Measurements from ENCODE around the gene PRR13. TPM values are rescaled to one million over a fixed set of nuclear protein-coding genes. Genes with fewer than 3 reads are reported as not detected.

Gene PRR13
- total and polyA plus RNA-seq, 4 donors: 59.0 to 336 (median 168) TPM

GRCh38 chr12:53402871-53403270 is 38.7 kb upstream of the PRR13 start:
- ATAC-seq (ENCODE audit: insufficient read depth, low FRiP score) (no peak), DNase-seq (no peak)
- H3K36me3 ChIP-seq (ENCODE audit: control insufficient read depth in 4 of 4, insufficient read depth in 4 of 4, low read length in 4 of 4): peaks cover 0 to 6% (median 3%) of the 10 kb centered on the region in 4 donors
- H3K4me3 ChIP-seq: no peak overlapping the region
- TF ChIP-seq, protein P1, sequence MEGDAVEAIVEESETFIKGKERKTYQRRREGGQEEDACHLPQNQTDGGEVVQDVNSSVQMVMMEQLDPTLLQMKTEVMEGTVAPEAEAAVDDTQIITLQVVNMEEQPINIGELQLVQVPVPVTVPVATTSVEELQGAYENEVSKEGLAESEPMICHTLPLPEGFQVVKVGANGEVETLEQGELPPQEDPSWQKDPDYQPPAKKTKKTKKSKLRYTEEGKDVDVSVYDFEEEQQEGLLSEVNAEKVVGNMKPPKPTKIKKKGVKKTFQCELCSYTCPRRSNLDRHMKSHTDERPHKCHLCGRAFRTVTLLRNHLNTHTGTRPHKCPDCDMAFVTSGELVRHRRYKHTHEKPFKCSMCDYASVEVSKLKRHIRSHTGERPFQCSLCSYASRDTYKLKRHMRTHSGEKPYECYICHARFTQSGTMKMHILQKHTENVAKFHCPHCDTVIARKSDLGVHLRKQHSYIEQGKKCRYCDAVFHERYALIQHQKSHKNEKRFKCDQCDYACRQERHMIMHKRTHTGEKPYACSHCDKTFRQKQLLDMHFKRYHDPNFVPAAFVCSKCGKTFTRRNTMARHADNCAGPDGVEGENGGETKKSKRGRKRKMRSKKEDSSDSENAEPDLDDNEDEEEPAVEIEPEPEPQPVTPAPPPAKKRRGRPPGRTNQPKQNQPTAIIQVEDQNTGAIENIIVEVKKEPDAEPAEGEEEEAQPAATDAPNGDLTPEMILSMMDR (IDR thresholded peaks at IDR 0.05; ENCODE audit: control extremely low read depth, extremely low read depth): no peak
- H3K4me1 ChIP-seq (ENCODE audit: control insufficient read depth in 5 of 5, insufficient read depth in 5 of 5, low read length in 5 of 5): no peaks in the 10 kb centered on the region
- H3K27me3 ChIP-seq (ENCODE audit: control insufficient read depth in 3 of 3, insufficient read depth in 3 of 3, low read length in 2 of 3): no peaks in the 10 kb centered on the region
- WGBS, 2 donors: 83 to 84% methylated on average over 7 of the region's 7 CpGs
- H3K9ac ChIP-seq (ENCODE audit: insufficient read depth in 1 of 2, low read length in 2 of 2): no peak overlapping the region
- H3K27ac ChIP-seq (ENCODE audit: low read depth in 1 of 2, low read length in 1 of 2): no peak overlapping the region
- H3K9me3 ChIP-seq (ENCODE audit: control insufficient read depth in 4 of 4, insufficient read depth in 3 of 4, low read length in 3 of 4): no peaks in the 10 kb centered on the region

GRCh38 chr12:53410951-53411350 is 30.6 kb upstream of the PRR13 start:
- H3K9me3 ChIP-seq (ENCODE audit: control insufficient read depth in 4 of 4, insufficient read depth in 3 of 4, low read length in 3 of 4): no peaks in the 10 kb centered on the region
- DNase-seq (no peak), ATAC-seq (ENCODE audit: insufficient read depth, low FRiP score) (no peak)
- no peaks in the 10 kb centered on the region for H3K27me3 ChIP-seq (ENCODE audit: control insufficient read depth in 3 of 3, insufficient read depth in 3 of 3, low read length in 2 of 3)
- H3K36me3 ChIP-seq (ENCODE audit: control insufficient read depth in 4 of 4, insufficient read depth in 4 of 4, low read length in 4 of 4): peaks cover 11 to 35% (median 29%) of the 10 kb centered on the region in 4 donors
- no peak overlapping the region for H3K27ac ChIP-seq (ENCODE audit: low read depth in 1 of 2, low read length in 1 of 2)
- H3K4me3 ChIP-seq: no peak overlapping the region
- TF ChIP-seq, protein P1 (IDR thresholded peaks at IDR 0.05; ENCODE audit: control extremely low read depth, extremely low read depth): no peak
- H3K9ac ChIP-seq (ENCODE audit: insufficient read depth in 1 of 2, low read length in 2 of 2): no peak overlapping the region
- peaks cover 0 to 21% (median 6%) of the 10 kb centered on the region in 5 donors for H3K4me1 ChIP-seq (ENCODE audit: control insufficient read depth in 5 of 5, insufficient read depth in 5 of 5, low read length in 5 of 5)
- 97% methylated on average over 5 of the region's 5 CpGs for WGBS, 2 donors

GRCh38 chr12:53413485-53414204 is 27.9 kb upstream of the PRR13 start:
- no peak overlapping the region for H3K27ac ChIP-seq (ENCODE audit: low read depth in 1 of 2, low read length in 1 of 2)
- no peak overlapping the region for H3K9ac ChIP-seq (ENCODE audit: insufficient read depth in 1 of 2, low read length in 2 of 2)
- WGBS, 2 donors: 66 to 86% methylated on average over 3 of the region's 3 CpGs
- H3K4me1 ChIP-seq (ENCODE audit: control insufficient read depth in 5 of 5, insufficient read depth in 5 of 5, low read length in 5 of 5): peaks cover 0 to 21% (median 6%) of the 10 kb centered on the region in 5 donors
- peaks cover 11 to 32% (median 27%) of the 10 kb centered on the region in 4 donors for H3K36me3 ChIP-seq (ENCODE audit: control insufficient read depth in 4 of 4, insufficient read depth in 4 of 4, low read length in 4 of 4)
- DNase-seq (no peak), ATAC-seq (ENCODE audit: insufficient read depth, low FRiP score) (no peak)
- no peaks in the 10 kb centered on the region for H3K27me3 ChIP-seq (ENCODE audit: control insufficient read depth in 3 of 3, insufficient read depth in 3 of 3, low read length in 2 of 3)
- TF ChIP-seq, protein P1 (IDR thresholded peaks at IDR 0.05; ENCODE audit: control extremely low read depth, extremely low read depth): no peak
- H3K9me3 ChIP-seq (ENCODE audit: control insufficient read depth in 4 of 4, insufficient read depth in 3 of 4, low read length in 3 of 4): no peaks in the 10 kb centered on the region
- no peak overlapping the region for H3K4me3 ChIP-seq
